KMS-11 (cell line): ENCODE data around the gene GPC3.

Experiments used
- H2AFZ ChIP-seq: fragments of 200-600 bp; sonication (generic); 2 replicates; pipeline ENCODE4 v1.6.1; 2016; ENCODE audit warnings: antibody characterized with exemption, mixed run types, low read depth
- H3K27ac ChIP-seq: fragments of 200-600 bp; sonication (generic); 2 replicates; pipeline ENCODE4 v1.6.1; 2016; ENCODE audit warnings: mild to moderate bottlenecking, mixed run types
- H3K27me3 ChIP-seq: fragments of 200-600 bp; sonication (generic); 2 replicates; pipeline ENCODE4 v1.6.1; 2017; ENCODE audit warnings: mild to moderate bottlenecking, low read depth, mixed run types, moderate library complexity; ENCODE audit not compliant: insufficient read depth
- H3K36me3 ChIP-seq: fragments of 200-600 bp; sonication (generic); 2 replicates; pipeline ENCODE4 v1.6.1; 2017; ENCODE audit warnings: mild to moderate bottlenecking, mixed run types; ENCODE audit not compliant: insufficient read depth
- H3K4me1 ChIP-seq: fragments of 200-600 bp; sonication (generic); 2 replicates; pipeline ENCODE4 v1.6.1; 2016; ENCODE audit warnings: mild to moderate bottlenecking, low read depth, mixed run types; ENCODE audit not compliant: poor library complexity, severe bottlenecking
- H3K4me2 ChIP-seq: fragments of 200-600 bp; sonication (generic); 2 replicates; pipeline ENCODE4 v1.7.0; 2016; ENCODE audit warnings: mild to moderate bottlenecking, mixed run types
- H3K4me3 ChIP-seq: fragments of 200-600 bp; sonication (generic); IDR thresholded peaks from 2 replicates; pipeline ENCODE4 v1.6.1; 2017; ENCODE audit warnings: low read depth, low read length, mixed read lengths; ENCODE audit not compliant: insufficient read depth
- H3K79me2 ChIP-seq: fragments of 200-600 bp; sonication (generic); 2 replicates; pipeline ENCODE4 v1.6.1; 2016; ENCODE audit warnings: low read depth, mixed run types; ENCODE audit not compliant: insufficient read depth
- H3K9ac ChIP-seq: fragments of 200-600 bp; sonication (generic); 2 replicates; pipeline ENCODE4 v1.6.1; 2016; ENCODE audit warnings: mild to moderate bottlenecking, mixed run types
- H4K20me1 ChIP-seq: fragments of 200-600 bp; sonication (generic); 2 replicates; pipeline ENCODE4 v1.6.1; 2016; ENCODE audit warnings: mild to moderate bottlenecking, mixed run types; ENCODE audit not compliant: insufficient read depth
- TF ChIP-seq, protein P1 (sequence below): fragments of 200-600 bp; sonication (generic); conservative IDR thresholded peaks from 2 replicates; pipeline ENCODE4 v1.6.1; 2017; ENCODE audit warnings: low read depth, mild to moderate bottlenecking, antibody characterized with exemption, low read length, moderate library complexity, mixed read lengths

The GPC3 gene

GRCh38 chrX:133654811-133655210 lies 330.6 kb downstream of the GPC3 start:
- Histone ChIP-seq H3K27me3 (no peaks in the 10 kb centered on the region), H3K4me2 (no peak overlapping the region), H3K36me3 (no peaks in the 10 kb centered on the region), H3K9ac (no peak overlapping the region), H3K4me3 (no peak overlapping the region), H4K20me1 (no peaks in the 10 kb centered on the region), H3K4me1 (no peaks in the 10 kb centered on the region), H3K79me2 (no peaks in the 10 kb centered on the region), H3K27ac (no peak overlapping the region), H2AFZ (no peak overlapping the region)
- TF ChIP-seq, protein P1, sequence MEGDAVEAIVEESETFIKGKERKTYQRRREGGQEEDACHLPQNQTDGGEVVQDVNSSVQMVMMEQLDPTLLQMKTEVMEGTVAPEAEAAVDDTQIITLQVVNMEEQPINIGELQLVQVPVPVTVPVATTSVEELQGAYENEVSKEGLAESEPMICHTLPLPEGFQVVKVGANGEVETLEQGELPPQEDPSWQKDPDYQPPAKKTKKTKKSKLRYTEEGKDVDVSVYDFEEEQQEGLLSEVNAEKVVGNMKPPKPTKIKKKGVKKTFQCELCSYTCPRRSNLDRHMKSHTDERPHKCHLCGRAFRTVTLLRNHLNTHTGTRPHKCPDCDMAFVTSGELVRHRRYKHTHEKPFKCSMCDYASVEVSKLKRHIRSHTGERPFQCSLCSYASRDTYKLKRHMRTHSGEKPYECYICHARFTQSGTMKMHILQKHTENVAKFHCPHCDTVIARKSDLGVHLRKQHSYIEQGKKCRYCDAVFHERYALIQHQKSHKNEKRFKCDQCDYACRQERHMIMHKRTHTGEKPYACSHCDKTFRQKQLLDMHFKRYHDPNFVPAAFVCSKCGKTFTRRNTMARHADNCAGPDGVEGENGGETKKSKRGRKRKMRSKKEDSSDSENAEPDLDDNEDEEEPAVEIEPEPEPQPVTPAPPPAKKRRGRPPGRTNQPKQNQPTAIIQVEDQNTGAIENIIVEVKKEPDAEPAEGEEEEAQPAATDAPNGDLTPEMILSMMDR = no peak

GRCh38 chrX:133653358-133653757 lies 332.0 kb downstream of the GPC3 start:
- Histone ChIP-seq H3K9ac (no peak overlapping the region), H3K36me3 (no peaks in the 10 kb centered on the region), H3K4me2 (no peak overlapping the region), H3K27ac (no peak overlapping the region), H3K4me3 (no peak overlapping the region), H3K27me3 (no peaks in the 10 kb centered on the region), H2AFZ (no peak overlapping the region), H3K4me1 (no peaks in the 10 kb centered on the region), H4K20me1 (no peaks in the 10 kb centered on the region), H3K79me2 (no peaks in the 10 kb centered on the region)
- TF ChIP-seq, protein P1 = no peak

- no peaks in the 10 kb centered on the region for H3K79me2 ChIP-seq
- H2AFZ ChIP-seq = no peak overlapping the region
- no peak overlapping the region for H3K4me2 ChIP-seq
- no peaks in the 10 kb centered on the region for H3K36me3 ChIP-seq
- TF ChIP-seq, protein P1 = no peak
- H4K20me1 ChIP-seq = no peaks in the 10 kb centered on the region
- no peaks in the 10 kb centered on the region for H3K27me3 ChIP-seq
- H3K4me1 ChIP-seq = no peaks in the 10 kb centered on the region
- no peak overlapping the region for H3K4me3 ChIP-seq
- no peak overlapping the region for H3K9ac ChIP-seq
- no peak overlapping the region for H3K27ac ChIP-seq
Measured at GRCh38 chrX:133652185-133652584, 333.2 kb downstream of the GPC3 start.

DNA sequence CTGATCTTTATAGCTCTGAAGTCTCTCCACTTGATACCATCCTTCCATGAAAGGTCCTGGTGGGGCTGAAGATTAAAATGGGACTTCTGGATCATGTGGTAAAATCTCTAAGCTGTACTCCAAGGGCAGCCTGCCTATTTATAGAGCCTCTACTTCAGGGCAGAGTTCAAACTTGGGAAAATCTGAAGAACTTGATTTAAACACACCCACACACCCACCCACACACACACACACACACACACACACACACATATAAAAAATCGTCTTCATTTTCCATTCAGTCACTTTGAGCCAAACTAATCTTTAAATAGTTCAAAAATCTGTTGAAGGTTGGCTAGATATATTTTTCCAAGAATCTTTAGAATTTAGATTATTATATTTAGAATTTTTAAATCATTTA lies 335.2 kb downstream of the GPC3 start:
- TF ChIP-seq, protein P1 = no peak
- Histone ChIP-seq H3K4me1 (no peaks in the 10 kb centered on the region), H3K79me2 (no peaks in the 10 kb centered on the region), H3K27me3 (no peaks in the 10 kb centered on the region), H2AFZ (no peak overlapping the region), H3K9ac (no peak overlapping the region), H4K20me1 (no peaks in the 10 kb centered on the region), H3K36me3 (no peaks in the 10 kb centered on the region), H3K4me2 (no peak overlapping the region), H3K4me3 (no peak overlapping the region), H3K27ac (no peak overlapping the region)
